ENCODE data around the gene ITLN2.

Gene ITLN2

DNA sequence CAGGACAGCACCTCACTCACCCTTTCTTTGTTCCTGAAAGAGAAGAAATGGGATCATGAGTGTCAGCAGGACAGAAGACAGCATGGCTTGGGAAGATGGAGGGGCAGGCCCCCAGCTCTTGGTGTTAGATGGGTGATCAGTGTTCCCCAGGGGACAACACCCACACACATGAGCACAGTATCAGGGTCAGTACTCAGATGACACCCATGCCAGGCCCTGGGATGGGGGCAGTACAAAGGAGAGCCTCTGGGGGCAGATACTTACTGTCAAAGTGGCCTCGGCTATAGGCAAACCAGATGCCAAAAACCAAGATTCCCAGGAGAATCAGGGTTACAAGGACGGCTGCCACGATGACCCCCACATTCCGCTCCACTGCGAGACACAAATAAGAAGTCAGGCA lies 44.8 kb upstream of the ITLN2 start:
- H3K4me1 ChIP-seq (ENCODE audit: control insufficient read depth, insufficient read depth, low read length) = peaks cover 5% of the 10 kb centered on the region
- H3K36me3 ChIP-seq (ENCODE audit: control insufficient read depth in 2 of 2, insufficient read depth in 1 of 2, low read length in 2 of 2) = peaks cover 5 to 48% of the 10 kb centered on the region in 2 experiments
- ChIA-PET POLR2A (no interaction called here), CTCF (interaction anchor here (0.6 kb wide), 1 partner anchor 159 kb away, joined by 9 read pairs; no protein-coding TSS in a partner anchor)
- no peak overlapping the region for H3K27ac ChIP-seq (ENCODE audit: extremely low read depth, low read depth, low read length)
- H3K9me3 ChIP-seq (ENCODE audit: control insufficient read depth, insufficient read depth, low read depth, low read length) = no peaks in the 10 kb centered on the region
- TF ChIP-seq ZNF624 (tag by site-specific recombination; IDR thresholded peaks at IDR 0.05) = no peak
- no peak for TF ChIP-seq ZNF157 (tag by site-specific recombination; IDR thresholded peaks at IDR 0.05)
- no peak for TF ChIP-seq TCF7L2 (IDR thresholded peaks at IDR 0.05; ENCODE audit: borderline replicate concordance, low read depth, low read length)
- no peak for TF ChIP-seq TRIM28 (IDR thresholded peaks at IDR 0.05; ENCODE audit: borderline replicate concordance, low read length)
- TF ChIP-seq, protein P1, sequence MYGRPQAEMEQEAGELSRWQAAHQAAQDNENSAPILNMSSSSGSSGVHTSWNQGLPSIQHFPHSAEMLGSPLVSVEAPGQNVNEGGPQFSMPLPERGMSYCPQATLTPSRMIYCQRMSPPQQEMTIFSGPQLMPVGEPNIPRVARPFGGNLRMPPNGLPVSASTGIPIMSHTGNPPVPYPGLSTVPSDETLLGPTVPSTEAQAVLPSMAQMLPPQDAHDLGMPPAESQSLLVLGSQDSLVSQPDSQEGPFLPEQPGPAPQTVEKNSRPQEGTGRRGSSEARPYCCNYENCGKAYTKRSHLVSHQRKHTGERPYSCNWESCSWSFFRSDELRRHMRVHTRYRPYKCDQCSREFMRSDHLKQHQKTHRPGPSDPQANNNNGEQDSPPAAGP (tag by site-specific recombination; IDR thresholded peaks at IDR 0.05) = no peak
- TF ChIP-seq ZNF621 (tag by site-specific recombination; IDR thresholded peaks at IDR 0.05) = no peak
- TF ChIP-seq ZNF239 (tag by site-specific recombination; IDR thresholded peaks at IDR 0.05) = no peak
- TF ChIP-seq ZNF623 (tag by site-specific recombination; IDR thresholded peaks at IDR 0.05) = no peak
- no peak for TF ChIP-seq ZIC2 (tag by site-specific recombination; IDR thresholded peaks at IDR 0.05)
- no peak for TF ChIP-seq ZNF311 (tag by site-specific recombination; IDR thresholded peaks at IDR 0.05; ENCODE audit: borderline replicate concordance)
- TF ChIP-seq, protein P2, sequence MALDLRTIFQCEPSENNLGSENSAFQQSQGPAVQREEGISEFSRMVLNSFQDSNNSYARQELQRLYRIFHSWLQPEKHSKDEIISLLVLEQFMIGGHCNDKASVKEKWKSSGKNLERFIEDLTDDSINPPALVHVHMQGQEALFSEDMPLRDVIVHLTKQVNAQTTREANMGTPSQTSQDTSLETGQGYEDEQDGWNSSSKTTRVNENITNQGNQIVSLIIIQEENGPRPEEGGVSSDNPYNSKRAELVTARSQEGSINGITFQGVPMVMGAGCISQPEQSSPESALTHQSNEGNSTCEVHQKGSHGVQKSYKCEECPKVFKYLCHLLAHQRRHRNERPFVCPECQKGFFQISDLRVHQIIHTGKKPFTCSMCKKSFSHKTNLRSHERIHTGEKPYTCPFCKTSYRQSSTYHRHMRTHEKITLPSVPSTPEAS (tag by site-specific recombination; IDR thresholded peaks at IDR 0.05) = no peak
- TF ChIP-seq, protein P3, sequence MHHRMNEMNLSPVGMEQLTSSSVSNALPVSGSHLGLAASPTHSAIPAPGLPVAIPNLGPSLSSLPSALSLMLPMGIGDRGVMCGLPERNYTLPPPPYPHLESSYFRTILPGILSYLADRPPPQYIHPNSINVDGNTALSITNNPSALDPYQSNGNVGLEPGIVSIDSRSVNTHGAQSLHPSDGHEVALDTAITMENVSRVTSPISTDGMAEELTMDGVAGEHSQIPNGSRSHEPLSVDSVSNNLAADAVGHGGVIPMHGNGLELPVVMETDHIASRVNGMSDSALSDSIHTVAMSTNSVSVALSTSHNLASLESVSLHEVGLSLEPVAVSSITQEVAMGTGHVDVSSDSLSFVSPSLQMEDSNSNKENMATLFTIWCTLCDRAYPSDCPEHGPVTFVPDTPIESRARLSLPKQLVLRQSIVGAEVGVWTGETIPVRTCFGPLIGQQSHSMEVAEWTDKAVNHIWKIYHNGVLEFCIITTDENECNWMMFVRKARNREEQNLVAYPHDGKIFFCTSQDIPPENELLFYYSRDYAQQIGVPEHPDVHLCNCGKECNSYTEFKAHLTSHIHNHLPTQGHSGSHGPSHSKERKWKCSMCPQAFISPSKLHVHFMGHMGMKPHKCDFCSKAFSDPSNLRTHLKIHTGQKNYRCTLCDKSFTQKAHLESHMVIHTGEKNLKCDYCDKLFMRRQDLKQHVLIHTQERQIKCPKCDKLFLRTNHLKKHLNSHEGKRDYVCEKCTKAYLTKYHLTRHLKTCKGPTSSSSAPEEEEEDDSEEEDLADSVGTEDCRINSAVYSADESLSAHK (tag by site-specific recombination; IDR thresholded peaks at IDR 0.05) = no peak
- no peak for TF ChIP-seq ZNF701 (tag by site-specific recombination; IDR thresholded peaks at IDR 0.05)
- no peak for TF ChIP-seq ZXDB (tag by site-specific recombination; IDR thresholded peaks at IDR 0.05)
- TF ChIP-seq YY2 (tag by site-specific recombination; IDR thresholded peaks at IDR 0.05) = no peak
- no peak for TF ChIP-seq SP3 (tag by site-specific recombination; IDR thresholded peaks at IDR 0.05)
- TF ChIP-seq, protein P4, sequence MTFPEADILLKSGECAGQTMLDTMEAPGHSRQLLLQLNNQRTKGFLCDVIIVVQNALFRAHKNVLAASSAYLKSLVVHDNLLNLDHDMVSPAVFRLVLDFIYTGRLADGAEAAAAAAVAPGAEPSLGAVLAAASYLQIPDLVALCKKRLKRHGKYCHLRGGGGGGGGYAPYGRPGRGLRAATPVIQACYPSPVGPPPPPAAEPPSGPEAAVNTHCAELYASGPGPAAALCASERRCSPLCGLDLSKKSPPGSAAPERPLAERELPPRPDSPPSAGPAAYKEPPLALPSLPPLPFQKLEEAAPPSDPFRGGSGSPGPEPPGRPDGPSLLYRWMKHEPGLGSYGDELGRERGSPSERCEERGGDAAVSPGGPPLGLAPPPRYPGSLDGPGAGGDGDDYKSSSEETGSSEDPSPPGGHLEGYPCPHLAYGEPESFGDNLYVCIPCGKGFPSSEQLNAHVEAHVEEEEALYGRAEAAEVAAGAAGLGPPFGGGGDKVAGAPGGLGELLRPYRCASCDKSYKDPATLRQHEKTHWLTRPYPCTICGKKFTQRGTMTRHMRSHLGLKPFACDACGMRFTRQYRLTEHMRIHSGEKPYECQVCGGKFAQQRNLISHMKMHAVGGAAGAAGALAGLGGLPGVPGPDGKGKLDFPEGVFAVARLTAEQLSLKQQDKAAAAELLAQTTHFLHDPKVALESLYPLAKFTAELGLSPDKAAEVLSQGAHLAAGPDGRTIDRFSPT (tag by site-specific recombination; IDR thresholded peaks at IDR 0.05) = no peak
- no peak for TF ChIP-seq IKZF3 (tag by site-specific recombination; IDR thresholded peaks at IDR 0.05)
- TF ChIP-seq WT1 (tag by site-specific recombination; IDR thresholded peaks at IDR 0.05) = no peak
- no peak for TF ChIP-seq KLF8 (tag by site-specific recombination; IDR thresholded peaks at IDR 0.05)
- no peak overlapping the region for H3K4me3 ChIP-seq (ENCODE audit: low read depth, low read length)
